ENCODE data around the gene SAFB2.

The SAFB2 gene

DNA sequence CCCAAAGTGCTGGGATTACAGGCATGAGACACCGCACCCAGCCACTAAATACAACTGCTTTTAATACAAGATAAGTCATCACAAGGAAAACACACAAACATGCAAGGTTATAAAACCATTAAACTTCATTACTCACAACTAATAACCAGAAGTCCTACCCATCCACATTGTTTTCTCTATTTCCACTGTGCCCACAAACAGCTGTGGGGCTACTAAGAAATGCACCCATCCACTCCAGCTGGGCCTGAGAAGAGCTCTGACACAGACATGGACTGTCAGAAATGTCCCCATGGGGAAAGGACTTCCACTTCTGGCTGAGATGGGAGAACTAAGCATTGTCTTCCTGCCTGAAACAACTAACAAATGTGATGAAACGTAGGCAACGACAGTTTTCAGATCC is 17.2 kb downstream of the SAFB2 start:
- DNase-seq = no peak

DNA sequence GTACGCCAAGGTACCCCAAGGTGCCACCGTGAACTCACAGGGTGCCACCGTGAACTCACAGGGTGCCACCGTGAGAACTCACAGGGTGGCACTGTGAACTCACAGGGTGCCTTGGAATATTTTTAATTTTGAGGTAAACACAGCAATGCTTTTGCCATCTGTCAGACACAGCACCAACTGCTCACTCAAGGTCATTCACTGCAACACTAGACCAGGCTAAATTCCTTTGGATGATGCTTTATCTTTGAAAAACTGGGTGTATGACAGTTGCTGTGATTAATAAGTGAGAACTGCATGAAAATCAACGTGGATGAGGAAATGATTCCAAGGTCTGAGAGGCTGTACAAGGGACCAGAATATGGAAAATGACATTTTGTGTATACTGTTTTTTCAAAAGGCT is 18.9 kb downstream of the SAFB2 start:
- no peak for DNase-seq

DNA sequence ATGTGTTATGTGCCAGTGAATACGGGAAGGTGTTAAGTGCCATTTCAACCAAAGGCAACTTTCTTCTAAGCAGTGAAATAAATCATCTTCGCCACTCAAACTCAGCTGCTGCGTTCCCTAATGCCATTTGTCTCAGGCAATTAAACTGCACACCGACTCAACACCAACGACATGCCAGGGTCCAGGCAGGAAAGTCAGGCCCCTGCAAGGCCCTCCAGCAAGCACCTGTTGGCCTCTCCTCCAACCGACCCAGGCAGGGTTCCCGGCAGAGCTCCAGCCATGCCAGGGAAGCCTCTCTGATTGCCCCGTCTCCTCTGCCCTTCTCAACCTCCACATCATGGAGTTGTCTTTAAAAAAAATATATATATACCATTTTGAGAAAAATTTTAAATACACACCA is 21.8 kb downstream of the SAFB2 start:
- no peak for DNase-seq

DNA sequence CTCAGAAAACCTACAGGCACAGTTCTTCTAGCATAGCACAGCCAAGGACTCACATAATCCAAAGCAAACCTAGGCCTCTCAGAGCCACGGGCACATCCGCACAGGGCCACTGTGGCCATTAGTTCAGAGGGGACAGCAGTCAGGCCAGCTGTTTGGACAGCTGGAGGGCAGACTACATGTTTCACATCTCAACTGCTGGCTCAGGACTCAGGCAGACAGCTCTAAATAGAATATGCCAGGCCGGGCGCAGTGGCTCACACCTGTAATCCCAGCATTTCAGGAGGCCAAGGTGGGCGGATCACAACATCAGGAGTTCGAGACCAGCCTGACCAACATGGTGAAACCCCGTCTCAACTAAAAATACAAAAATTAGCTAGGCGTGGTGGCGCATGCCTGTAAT is 26.8 kb downstream of the SAFB2 start:
- DNase-seq = no peak

DNA sequence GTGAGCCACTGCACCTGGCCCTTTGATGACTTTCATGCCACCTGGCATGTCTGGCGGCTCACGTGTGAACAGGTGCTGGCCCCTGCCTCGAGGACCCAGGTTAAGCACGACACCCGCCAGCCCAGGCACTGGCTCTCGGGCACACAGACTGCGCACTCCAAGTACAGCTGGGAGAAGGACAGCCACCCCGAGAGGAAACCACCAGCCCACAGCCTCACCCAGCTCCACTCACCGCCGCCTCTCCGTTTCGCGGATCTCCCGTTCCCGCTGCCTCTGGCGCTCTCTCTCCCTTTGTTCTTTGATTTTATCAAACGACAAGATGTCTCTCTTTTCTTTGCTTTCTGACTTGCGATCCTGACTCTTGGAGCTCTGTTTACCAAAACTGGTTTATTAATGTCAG is 27.4 kb downstream of the SAFB2 start:
- DNase-seq = no peak

DNA sequence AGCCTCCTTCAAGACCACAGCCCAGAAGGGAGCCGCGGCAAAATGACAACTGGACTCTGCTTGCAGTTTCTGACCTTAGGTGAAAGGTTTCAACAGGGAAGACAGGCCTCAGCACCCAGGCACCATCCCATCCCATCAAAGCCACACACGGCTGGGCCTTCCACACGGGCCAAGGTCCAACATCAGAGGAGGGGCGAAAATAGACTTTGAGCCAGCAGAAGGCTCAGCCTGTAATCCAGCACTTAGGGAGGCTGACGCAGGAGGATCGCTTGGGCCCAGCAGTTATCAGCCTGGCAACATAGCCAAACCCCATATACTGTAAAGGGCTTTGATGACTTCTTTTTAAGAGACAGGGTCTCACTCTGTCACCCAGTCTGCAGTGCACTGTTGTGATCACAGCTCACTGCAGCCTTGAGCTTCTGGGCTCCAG is 28.0 kb downstream of the SAFB2 start:
- DNase-seq = no peak

DNA sequence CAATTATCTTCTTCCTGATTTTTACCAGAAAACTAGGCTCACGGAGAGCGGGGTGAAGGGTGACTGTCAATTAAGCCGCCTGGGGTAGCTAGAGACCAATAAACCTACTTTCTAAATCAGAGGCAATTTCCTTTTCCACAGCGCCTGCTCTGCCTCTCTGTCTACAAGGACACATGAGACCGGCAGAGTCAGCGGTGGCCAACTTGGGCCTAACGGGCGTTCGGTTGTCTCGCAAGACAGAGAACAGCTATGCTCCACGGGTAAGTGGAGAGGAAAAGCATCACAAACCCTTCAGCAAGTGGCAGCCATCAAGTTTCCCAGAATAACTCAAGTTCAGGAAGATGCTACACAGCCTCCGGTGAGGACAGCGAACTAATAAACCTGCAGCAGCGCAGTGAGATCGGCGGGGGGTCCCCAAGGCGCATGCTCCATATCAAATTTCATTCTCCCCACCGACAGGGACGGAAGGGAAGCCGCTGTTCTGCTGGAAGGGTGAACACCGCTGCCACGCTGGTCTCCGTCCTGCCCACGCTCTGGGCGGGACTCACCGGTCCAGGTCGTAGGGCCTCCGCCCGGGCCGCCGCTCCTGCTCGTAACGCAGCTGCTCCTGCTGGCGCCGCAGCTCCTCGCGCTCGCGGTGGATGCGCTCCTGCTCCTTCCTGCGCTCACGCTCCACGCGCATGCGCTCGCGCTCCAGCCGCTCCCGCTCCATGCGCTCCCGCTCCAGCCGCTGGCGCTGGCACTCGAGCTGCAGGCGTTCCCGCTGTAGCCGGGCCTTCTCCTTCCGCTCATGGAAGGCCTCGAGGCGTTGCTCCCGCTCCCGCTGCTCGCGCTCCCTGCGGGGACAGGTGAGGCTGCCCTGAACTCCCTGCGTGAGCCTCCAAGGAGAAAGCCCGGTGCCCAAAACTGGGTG is 29.0 kb downstream of the SAFB2 start:
- no peak for DNase-seq

DNA sequence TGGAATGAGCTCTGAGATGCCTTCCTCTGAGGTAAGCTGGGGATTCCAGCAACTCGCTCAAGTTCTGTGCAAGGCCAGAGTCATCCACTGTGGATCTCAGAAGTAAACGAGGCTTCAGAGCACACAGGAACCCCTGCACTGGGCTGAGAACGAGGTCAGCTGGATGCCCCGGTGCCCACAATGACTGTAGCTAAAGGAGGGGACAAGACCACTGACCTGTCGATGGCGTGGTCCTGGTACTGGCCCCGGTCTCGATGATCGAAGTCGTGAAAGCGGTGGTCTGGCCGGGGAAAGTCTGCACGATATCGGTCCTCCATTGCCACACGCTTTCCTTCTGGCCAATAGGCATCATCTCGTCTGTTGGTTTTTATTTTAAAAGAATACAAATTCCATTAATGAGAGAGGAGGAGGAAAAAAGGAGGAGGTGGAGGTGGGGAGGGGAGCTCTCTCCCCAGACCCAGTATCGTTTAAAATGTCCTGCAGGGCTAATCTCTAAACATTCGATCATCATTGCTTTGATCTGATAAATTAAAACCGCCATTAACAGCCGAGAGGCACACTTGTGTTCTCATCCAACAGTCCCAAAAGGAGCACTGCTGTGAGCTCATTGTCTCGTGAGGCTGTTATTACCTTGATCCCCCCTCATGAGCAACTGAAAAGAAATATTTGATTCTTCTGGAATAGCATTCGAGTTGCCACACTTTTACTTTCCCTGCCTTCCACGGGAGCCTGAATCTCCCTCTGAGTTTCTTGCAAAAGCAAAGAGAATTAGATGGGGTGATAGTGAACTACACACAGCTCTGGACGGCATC is 29.8 kb downstream of the SAFB2 start:
- no peak for DNase-seq

DNA sequence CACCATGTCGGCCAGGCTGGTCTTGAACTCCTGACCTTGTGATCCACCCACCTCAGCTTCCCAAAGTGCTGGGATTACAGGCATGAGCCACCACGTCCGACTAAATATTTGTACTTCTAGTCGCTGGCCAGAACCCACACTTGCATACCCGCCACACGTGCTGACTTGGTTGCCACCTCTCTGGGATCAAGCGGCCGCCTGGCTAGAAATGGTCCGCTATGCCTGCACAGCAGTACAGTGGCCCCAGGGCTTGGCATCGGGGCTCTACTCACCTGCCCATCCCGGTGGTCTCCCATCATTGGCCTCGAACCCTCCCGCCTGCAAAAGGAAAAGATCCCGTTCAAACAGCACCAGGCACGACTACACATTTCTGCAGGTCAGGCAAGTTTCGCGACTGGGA is 31.1 kb downstream of the SAFB2 start:
- no peak for DNase-seq

DNA sequence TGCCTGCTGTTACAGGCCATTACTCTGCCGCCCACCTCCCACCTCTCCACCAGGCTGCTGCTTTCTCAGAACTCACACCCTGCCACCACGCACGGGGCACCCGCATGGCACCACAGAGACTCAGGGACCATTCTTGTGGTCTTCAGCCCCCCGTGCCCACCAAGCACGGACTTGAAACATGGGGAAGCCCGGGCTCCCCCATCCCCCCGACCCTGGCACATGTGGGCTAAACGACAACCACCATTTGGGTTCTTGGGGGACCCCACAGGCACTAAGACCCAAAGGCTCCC is 31.8 kb downstream of the SAFB2 start:
- no peak for DNase-seq

DNA sequence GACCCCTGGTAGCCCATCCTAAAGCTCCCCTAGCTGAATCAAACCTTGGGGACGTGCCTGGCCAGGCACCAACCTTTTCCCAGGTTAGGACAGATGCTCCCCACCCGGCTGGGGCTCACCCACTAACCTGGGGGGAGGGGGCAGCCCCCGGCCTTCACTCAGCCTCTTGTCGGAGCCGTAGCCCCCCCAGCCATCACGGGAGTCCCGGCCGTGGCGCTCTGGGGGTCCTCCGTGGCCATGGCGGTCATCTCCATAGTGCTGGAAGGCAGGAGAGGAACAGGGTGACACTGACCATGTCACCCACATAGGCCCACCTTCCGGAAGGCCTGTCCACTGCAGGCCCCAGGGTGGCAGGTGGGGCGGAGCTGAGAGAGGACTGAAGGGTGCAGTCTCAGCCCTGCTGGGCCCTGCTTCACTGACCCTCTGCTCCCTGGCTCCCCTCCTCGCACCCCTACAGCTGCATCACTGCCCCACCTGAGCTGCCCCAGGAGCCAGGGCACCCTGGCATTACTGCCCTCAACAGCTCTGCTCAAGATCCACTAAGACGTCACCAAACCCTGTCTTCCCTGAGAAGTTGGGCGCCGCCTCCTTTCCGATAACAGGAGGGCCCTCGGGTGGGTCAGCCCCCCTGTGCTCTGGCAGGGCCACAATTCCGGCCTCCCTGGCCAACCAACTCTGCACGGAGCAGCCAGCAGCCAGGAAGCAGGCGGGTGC is 32.3 kb downstream of the SAFB2 start:
- DNase-seq = no peak

DNA sequence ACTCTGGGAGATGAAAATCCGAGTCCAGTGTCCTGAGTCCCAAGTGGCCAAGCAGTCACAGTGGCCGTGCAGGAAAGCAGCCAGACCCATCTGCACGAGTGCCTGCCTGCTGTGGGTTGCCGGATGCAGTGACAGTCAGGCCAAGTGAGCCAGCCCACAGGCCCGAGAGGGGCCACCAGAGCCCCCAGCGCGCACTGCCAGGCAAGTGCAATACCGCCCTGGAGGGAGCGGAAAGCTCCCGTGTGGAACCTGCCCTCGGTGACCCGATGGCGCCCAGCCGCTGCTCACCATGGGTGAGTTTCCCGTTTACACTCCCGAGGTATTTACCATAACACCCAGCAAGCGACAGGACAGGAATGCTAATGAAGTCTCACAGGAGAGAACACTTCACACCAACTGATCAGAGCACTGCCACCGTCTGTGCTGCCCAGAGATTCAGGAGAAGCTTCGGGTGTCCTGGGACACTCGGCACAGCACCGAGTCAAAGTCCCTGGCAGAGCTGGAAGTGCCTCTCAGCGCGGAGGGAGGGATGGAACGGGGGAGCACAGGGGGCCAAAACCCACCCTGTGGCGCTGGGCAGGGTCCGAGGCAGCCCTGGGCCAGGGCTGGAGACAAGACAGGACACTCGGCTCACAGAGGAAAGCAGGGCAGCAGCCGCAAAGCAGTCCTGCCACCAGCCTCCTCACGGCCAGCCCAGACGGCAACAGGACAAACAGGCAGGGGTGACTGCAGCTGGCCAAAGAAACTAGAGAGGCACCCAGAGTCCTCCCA is 33.5 kb downstream of the SAFB2 start:
- DNase-seq = no peak

DNA sequence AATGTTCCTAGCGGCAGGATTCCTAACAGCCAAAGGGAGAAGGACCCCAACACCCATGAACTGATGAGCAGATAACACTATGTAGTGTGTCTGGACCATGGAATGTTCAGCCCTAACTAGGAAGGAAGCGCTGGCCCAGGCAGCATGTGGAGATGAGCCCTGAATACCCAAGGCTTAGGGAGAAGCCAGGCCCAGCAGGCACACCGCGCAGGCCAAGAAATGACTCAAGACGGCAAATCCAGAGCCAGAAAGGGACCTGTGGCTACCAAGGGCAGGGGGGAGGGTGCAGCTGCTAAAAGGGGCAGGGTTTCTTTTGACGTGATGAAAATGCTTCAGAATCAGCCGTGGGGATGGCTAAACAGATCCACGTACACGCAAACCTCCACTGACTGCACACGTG is 34.1 kb downstream of the SAFB2 start:
- no peak for DNase-seq

DNA sequence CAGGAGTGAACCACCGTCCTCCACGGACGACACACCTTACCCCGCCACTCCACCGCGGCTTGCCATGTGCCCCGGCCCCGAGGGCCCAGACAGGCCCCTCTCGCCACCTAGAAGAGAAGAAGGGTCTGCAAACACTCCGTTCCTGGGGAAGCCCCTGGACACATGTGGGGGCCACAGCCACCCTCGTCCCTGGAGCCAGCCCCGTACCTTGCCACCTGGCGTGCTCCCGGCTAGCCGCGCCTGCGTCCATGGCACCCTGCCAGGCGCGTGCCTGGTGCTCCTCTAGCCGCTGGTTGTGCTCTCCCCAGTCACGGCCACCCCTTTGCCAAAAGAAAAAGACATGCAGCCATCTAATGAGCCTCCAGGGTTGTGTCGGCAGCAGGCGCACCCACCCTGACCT is 34.9 kb downstream of the SAFB2 start:
- no peak for DNase-seq

DNA sequence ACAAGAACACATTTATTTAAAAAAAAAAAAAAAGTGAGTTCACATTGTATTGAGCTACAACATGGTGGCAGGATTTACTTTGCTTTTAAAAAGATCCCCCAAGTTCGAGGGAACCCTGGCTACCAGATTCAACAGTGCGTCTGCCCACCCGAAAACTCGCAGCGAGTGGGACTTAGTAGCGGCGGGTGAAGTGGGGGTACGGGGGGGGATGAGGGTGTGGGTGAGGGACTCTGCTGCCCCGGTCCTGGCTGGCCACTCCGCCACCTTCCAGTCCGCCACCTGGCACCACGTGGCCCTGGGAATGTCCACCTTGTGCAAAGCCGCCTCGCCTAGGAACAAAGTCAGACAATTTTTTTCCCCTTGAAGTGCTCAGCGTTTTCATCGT is 35.5 kb downstream of the SAFB2 start:
- no peak for DNase-seq

DNA sequence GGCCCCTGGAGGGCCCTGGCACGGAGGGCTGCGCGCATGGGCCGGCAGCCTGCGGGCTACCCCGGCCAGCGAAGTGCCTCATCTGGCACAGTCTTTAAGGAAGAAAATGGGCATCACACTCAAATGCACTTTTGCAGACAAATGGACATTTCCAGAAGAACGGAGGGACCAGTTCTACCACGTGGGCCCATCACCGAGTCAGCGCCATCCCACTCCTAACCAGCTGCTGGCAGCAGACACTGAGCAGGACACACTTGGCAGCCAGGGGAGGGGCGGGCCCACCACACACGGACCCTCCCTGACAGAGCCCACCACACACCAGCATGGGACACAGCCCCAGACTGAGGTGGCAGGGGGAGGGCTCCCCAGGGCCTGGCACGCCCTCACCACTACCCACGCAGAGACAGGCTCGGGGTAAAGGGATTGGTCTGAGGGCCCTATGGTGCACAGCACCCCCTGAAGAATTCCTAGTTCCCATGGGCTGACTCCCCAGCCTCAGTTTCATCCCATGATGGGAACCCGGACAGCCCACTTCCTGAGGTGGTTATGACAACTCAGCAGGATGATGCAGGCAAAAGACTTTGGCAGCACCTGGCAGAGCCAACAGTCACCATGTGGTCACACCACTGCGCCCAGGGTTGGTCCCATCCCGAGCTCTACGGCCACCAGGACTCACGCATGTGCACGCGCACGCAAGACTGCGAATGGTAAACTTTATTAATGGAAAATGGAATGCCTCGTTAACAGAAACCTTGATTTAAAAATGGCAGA is 36.1 kb downstream of the SAFB2 start:
- DNase-seq = no peak

DNA sequence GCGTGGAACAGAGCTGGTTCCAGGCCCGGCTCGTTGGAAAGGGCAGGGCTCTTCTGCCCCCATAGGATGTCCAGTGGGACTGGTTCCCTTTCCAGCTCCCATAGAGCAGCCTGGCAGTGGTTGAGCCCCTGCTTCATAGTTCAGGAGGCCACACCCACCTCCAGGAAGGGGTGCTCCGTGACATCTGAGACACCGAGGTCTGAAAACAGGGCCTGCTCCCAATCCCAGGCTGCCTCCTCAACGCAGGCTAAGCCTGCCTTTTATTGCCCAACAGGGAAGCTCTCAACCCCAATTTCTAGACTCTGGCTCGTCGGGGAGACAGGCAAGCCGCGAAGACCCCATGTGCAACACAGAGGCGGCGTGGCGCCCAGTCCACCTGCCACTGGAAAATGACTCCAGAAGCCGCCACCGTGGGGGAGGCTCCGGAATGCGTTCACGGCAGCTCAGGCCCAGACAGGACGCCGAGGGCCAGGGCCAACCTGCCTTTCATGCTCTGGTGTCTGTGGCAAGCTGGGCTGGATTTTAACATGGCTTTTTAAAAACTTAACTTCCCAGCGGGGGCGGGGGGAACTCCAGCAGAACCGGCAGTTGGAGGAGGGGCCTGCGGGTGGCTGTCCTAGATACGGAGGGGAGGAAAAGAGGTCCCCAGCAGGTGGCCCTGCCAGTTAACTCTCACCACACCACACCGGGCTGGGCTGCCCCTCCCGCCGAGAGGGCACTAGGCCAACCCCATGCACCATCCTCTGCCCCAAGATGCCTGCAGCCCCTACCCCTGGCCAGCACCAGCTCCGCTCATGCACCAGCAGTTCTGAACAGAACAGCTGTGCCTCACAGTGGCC is 36.9 kb downstream of the SAFB2 start:
- DNase-seq = peak; percentile 47

DNA sequence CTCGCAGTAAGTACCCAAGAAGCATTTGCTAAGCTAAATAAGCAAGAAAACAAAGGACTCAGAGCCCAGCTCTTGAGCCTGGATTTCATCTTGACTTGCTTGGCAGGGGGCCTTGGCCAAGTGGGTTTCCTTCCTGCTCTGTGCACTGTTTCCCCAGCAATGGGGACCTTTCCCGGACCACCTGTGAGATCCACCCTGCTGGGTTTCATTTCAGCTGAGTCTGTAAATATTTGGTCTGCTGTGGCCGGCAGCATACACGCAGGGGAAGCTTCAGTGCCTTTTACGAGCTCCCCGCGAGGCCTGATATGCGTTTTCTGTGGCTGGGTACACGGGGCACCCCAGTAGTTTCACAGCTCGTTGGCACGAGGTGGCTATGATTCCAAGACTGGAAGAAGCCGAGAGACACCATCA is 42.4 kb downstream of the SAFB2 start:
- DNase-seq = no peak

DNA sequence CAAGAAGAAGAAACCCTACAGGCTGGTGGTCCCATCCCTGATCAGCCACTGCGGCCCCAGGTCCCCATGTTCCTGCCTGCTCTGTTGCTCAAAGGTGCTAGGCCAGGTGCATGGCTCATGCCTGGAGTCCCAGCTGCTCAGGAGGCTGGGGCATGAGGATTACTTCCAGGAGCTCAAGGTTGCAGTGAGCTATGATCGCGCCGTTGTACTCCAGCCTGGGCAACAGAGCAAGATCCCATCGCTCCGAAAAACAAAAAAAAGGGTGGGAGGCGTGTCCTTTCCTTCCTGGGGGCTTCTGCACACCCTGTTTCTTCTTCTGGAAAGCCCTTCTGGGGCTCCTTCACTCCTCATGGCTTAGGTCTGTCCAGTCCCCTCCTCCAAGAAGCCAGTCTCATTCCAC is 42.9 kb downstream of the SAFB2 start:
- DNase-seq = no peak

DNA sequence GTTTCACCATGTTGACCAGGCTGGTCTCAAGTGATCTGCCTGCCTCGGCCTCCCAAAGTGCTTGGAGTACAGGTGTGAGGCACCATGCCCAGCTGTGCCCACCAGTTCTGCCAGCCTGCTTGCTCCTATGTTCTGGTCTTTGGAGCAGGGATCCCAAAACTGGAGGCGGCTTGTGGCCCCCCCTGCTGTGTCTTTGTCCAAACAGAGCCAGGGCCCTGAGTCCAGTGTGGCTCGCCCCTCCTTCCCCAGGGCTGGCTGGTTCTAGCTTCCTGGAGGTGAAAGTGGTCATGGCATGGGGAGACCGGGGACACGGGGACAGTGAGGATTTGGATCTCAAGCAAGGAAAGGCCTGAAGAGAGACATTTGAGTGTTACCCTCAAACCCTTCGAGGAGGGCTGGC is 43.3 kb downstream of the SAFB2 start:
- DNase-seq = no peak
